Brain microvascular endothelial cell (primary cell): ENCODE data around the gene MESD.

Experiments used
- DNase-seq: peaks from one replicate; pipeline ENCODE4 v3.0.0-alpha.2; 2020
- H3K27ac ChIP-seq: fragments of 250-450 bp; sonication (Bioruptor Pico); 2 replicates; pipeline ENCODE4 v1.5.1; 2020; ENCODE audit warnings: mild to moderate bottlenecking, moderate library complexity
- H3K27me3 ChIP-seq: fragments of 250-450 bp; sonication (Bioruptor Pico); replicated peaks from 2 replicates; pipeline ENCODE4 v1.5.1; 2020; ENCODE audit warnings: mild to moderate bottlenecking
- H3K36me3 ChIP-seq: fragments of 250-450 bp; sonication (Bioruptor Pico); replicated peaks from 2 replicates; pipeline ENCODE4 v1.5.1; 2020; ENCODE audit warnings: mild to moderate bottlenecking
- H3K4me3 ChIP-seq: 2 replicates; pipeline ENCODE4 v1.5.1; 2011; ENCODE audit warnings: low read depth, mild to moderate bottlenecking, control low read depth, low read length, moderate library complexity
- CTCF ChIP-seq: IDR thresholded peaks from 2 replicates; pipeline ENCODE4 v1.5.1; 2011; ENCODE audit warnings: low read depth, mild to moderate bottlenecking, moderate library complexity, low read length, control low read depth, inconsistent platforms; ENCODE audit errors: missing control alignments
- in situ Hi-C: cut with HindIII; loops from 2 replicates; pipeline ENCODE4 v1.10.0; 2017; ENCODE audit warnings: low sequenced_read_pairs, low pct_ligation_motif_present

The MESD gene

GRCh38 chr15:80940331-80940730 lies 49.3 kb downstream of the MESD start:
- in situ Hi-C loops = no loop called here
- no peak for TF ChIP-seq CTCF
- no peak overlapping the region for H3K27ac ChIP-seq
- no peak overlapping the region for H3K4me3 ChIP-seq
- peaks cover 2% of the 10 kb centered on the region for H3K36me3 ChIP-seq
- DNase-seq = no peak
- no peaks in the 10 kb centered on the region for H3K27me3 ChIP-seq

GRCh38 chr15:80939216-80939615 lies 50.4 kb downstream of the MESD start:
- TF ChIP-seq CTCF = no peak
- no peaks in the 10 kb centered on the region for H3K27me3 ChIP-seq
- H3K4me3 ChIP-seq = no peak overlapping the region
- H3K36me3 ChIP-seq = peaks cover 2% of the 10 kb centered on the region
- no peak for DNase-seq
- no peak overlapping the region for H3K27ac ChIP-seq
- in situ Hi-C loops = no loop called here

DNA sequence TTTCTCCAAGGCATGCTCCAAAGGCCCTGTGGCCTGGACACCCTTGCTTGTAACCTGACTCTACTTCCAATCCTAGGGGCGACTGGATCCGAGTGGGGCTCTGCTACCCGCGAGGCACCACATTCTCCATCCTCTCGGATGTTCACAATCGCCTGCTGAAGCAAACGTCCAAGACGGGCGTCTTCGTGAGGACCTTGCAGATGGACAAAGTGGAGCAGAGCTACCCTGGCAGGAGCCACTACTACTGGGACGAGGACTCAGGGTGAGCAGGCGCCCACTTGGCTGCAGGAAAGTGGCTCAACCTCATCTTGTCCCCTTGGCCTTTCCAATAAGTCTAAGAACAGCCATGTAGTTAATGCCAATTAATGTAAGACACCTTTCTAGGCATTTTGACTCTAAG lies 51.9 kb downstream of the MESD start:
- no peak overlapping the region for H3K4me3 ChIP-seq
- no peaks in the 10 kb centered on the region for H3K27me3 ChIP-seq
- no peak overlapping the region for H3K27ac ChIP-seq
- H3K36me3 ChIP-seq = no peaks in the 10 kb centered on the region
- DNase-seq = no peak
- in situ Hi-C loops = no loop called here
- TF ChIP-seq CTCF = no peak

- Histone ChIP-seq H3K27ac (no peak overlapping the region), H3K36me3 (no peaks in the 10 kb centered on the region), H3K4me3 (no peak overlapping the region), H3K27me3 (no peaks in the 10 kb centered on the region)
- in situ Hi-C loops = no loop called here
- no peak for DNase-seq
- no peak for TF ChIP-seq CTCF
These were observed 53.1 kb downstream of the MESD start for GRCh38 chr15:80936288-80937078.

DNA sequence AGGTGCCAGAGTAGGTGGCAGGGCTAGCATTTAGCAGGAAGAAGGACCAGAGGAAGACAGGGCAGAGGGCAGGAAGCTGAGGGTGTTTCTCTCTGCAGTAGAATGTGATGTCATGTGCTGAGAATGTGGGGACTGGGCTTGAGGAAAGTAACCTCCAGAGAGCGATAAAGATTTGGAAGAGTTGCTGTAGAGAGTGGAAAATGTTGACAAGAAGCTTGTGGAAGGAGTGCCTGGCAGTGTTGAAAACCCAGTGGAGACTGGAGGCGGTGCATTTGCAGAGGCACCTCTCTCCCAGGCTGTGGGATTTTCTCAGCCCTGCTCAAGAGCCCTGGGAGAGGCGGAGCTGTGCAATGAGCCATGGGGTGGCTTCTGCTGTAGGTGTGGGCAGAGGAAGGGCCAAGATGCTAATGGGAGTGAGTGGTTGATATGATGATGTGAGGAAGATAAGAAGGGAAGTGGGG lies 54.8 kb downstream of the MESD start:
- peak; percentile 13 for TF ChIP-seq CTCF
- no peak overlapping the region for H3K4me3 ChIP-seq
- DNase-seq = peak; percentile 41
- in situ Hi-C loops = no loop called here
- no peak overlapping the region for H3K27ac ChIP-seq
- H3K36me3 ChIP-seq = no peaks in the 10 kb centered on the region
- no peaks in the 10 kb centered on the region for H3K27me3 ChIP-seq

DNA sequence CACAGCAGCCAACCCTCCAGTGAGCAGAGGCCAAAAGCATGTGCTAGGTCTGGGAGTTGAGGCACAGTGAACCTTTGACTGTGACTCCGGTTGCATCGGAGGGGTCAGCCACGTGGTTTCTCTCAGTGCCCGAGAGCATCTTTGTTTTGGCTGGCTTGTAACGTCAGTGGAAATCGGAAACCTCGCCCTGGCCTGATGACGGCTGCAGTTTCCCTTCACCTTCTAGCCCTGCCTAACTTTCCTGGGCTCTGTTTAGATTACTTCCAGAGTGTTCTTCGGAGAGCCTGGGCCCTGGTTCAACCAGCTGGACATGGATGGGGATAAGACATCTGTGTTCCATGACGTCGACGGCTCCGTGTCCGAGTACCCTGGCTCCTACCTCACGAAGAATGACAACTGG lies 56.6 kb downstream of the MESD start:
- peak; percentile 14 for DNase-seq
- no peaks in the 10 kb centered on the region for H3K36me3 ChIP-seq
- TF ChIP-seq CTCF = no peak
- no peak overlapping the region for H3K27ac ChIP-seq
- in situ Hi-C loops = no loop called here
- H3K27me3 ChIP-seq = no peaks in the 10 kb centered on the region
- H3K4me3 ChIP-seq = no peak overlapping the region
